Measurements from ENCODE around the gene DIAPH3.
"Not testable (repeated sequence)": the region's sequence is repeated elsewhere in the genome, so short reads cannot be mapped to it uniquely, and the experiment has no call there.

Gene DIAPH3, protein sequence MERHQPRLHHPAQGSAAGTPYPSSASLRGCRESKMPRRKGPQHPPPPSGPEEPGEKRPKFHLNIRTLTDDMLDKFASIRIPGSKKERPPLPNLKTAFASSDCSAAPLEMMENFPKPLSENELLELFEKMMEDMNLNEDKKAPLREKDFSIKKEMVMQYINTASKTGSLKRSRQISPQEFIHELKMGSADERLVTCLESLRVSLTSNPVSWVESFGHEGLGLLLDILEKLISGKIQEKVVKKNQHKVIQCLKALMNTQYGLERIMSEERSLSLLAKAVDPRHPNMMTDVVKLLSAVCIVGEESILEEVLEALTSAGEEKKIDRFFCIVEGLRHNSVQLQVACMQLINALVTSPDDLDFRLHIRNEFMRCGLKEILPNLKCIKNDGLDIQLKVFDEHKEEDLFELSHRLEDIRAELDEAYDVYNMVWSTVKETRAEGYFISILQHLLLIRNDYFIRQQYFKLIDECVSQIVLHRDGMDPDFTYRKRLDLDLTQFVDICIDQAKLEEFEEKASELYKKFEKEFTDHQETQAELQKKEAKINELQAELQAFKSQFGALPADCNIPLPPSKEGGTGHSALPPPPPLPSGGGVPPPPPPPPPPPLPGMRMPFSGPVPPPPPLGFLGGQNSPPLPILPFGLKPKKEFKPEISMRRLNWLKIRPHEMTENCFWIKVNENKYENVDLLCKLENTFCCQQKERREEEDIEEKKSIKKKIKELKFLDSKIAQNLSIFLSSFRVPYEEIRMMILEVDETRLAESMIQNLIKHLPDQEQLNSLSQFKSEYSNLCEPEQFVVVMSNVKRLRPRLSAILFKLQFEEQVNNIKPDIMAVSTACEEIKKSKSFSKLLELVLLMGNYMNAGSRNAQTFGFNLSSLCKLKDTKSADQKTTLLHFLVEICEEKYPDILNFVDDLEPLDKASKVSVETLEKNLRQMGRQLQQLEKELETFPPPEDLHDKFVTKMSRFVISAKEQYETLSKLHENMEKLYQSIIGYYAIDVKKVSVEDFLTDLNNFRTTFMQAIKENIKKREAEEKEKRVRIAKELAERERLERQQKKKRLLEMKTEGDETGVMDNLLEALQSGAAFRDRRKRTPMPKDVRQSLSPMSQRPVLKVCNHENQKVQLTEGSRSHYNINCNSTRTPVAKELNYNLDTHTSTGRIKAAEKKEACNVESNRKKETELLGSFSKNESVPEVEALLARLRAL

GRCh38 chr13:60163478-60164233, at the start of gene DIAPH3:
Gene DIAPH3, minus strand, starts transcription at chr13:60163928. Its CDS starts 162 bp downstream, at chr13:60163766.
- DNase-seq (ENCODE audit: low spot score): peak; percentile 94

- DNase-seq (ENCODE audit: low spot score): no peak
Measured at GRCh38 chr13:60213236-60213744, 49.6 kb upstream of the DIAPH3 start.

- DNase-seq (ENCODE audit: low spot score): no peak
Measured at GRCh38 chr13:60211548-60211947, 47.8 kb upstream of the DIAPH3 start.

DNA sequence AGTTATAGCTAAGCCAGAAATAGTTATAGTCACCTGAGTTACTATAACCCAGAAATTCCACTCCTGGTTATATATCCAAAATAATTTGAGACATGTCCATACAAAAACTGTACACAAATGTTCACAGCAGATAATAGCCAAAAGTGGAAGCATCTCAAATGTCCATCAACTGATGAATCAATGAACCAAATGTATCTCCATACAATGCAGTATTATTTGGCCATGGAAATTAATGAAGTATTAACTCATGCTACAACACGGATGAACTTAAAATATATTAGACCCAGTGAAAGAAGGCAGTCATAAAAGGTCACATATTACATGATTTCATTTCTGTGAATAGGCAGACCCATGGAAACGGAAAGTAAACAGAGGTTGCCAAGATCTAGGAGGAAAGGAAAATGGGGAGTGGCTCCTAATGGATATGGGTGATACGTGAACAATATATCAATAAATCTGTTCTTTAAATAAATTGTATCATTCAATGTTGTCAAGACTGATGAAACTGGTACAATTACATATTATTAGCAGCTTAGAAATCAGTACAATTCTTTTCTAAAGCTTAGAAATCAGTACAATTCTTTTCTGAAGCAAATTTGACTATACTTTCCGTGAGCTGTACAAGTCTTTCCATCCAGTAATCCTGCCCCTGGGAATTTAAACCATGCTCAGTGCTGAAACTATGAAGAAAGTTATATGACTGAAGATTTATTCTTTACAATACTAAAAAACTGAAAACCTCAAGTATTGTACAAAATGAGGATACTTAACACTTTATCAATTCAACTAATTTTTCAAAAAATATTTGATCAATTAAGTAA, 47.0 kb upstream of the DIAPH3 start:
- DNase-seq (ENCODE audit: low spot score): no peak

- not testable (repeated sequence) for DNase-seq (ENCODE audit: low spot score)
Measured at GRCh38 chr13:60205499-60205898, 41.8 kb upstream of the DIAPH3 start.

DNA sequence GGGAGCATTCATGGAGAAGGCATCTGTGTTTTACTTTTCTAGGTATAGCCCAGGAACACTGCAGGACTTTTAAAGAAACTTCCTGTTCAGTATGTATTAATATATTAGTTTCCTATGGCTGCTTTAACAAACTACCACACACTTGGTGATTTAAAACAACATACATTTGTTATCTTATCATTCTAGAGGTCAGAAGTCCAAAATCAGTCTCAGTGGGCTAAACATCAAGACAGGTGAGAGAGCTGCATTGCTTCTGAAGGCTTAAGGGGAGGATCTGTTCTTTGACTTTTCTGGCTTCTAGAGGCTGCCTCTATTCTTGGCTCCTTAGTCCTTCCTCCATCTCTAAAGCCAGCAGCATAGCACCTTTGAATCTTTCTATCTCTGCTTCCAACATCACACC, 37.6 kb upstream of the DIAPH3 start:
- DNase-seq (ENCODE audit: low spot score): no peak

- not testable (repeated sequence) for DNase-seq (ENCODE audit: low spot score)
Measured at GRCh38 chr13:60195893-60196292, 32.2 kb upstream of the DIAPH3 start.

- DNase-seq (ENCODE audit: low spot score): no peak
Measured at GRCh38 chr13:60182907-60183306, 19.2 kb upstream of the DIAPH3 start.

- no peak for DNase-seq (ENCODE audit: low spot score)
Measured at GRCh38 chr13:60178327-60178726, 14.6 kb upstream of the DIAPH3 start.

DNA sequence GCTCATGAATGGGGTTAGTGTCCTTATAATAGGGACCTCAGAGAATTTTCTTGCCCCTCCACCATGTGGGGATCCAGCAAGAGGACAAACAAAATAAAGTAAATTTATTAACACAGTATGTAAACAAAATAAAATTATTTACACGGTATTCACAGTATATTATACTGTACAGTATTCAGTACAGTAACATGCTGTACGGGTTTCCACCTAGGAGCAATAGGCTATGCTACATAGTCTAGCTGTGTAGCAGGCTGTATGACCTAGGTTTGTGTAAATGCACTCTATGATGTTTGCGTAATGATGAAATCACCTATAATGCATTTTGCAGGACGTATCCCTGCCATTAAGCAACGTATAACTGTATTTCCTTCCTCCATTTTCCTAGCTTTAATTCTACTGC, 11.8 kb upstream of the DIAPH3 start:
- no peak for DNase-seq (ENCODE audit: low spot score)

DNA sequence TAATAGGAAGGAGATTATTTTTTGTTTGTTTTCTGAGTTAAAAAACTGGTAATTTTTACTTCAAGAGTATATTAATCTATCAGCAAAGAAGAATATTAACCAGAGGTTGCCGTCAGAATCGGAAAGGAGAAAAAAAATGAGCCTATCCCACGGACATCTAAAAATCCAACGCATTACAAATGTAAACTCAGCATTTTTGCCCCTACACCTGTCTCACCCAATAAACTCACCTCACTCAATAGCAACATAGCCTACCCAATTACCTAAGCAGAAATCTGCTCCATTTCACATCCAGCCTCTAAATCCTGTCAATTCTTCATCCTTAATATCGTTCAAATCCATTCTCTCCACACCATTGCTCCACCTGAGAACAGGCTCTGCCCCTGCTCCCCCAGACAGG, 10.4 kb upstream of the DIAPH3 start:
- DNase-seq (ENCODE audit: low spot score): no peak

- no peak for DNase-seq (ENCODE audit: low spot score)
Measured at GRCh38 chr13:60172111-60172510, 8.4 kb upstream of the DIAPH3 start.

- no peak for DNase-seq (ENCODE audit: low spot score)
Measured at GRCh38 chr13:60170414-60170813, 6.7 kb upstream of the DIAPH3 start.

DNA sequence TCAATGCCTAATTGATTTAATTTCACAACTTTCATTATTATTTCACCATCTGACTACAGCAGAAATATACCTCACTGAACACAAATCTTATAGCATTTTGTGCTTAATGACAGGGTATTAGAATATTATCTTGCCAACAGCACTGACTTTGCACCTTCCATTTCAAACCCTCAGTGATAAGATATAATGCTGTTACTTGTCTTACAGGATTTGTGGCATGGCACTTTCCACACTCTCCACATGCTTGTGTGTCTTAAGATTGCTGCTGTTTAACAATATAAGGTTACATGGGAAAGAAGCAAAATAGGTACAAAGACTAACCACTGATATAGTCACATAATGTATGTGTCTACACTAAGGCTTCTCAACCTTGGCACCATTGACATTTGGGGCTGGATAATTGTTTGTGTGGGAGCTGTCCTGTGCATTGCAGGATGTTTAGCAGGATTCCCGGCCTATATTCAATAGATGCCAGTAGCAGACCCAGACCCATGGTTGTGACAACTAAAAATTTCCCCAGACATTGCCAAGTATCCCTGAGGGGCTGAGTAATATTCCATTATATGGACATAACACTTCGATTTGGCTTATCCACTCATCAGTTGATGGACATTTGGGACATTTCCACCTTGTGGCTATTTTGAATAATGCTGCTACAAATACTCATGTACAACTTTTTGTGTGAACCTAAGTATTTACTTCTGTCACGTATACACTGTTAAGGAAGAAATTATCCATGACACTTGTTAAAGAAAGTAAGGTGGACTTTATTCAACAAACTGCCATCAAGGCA, 5.7 kb upstream of the DIAPH3 start:
- DNase-seq (ENCODE audit: low spot score): no peak

GRCh38 chr13:60167121-60167520, 3.4 kb upstream of the DIAPH3 start:
- no peak for DNase-seq (ENCODE audit: low spot score)

DNA sequence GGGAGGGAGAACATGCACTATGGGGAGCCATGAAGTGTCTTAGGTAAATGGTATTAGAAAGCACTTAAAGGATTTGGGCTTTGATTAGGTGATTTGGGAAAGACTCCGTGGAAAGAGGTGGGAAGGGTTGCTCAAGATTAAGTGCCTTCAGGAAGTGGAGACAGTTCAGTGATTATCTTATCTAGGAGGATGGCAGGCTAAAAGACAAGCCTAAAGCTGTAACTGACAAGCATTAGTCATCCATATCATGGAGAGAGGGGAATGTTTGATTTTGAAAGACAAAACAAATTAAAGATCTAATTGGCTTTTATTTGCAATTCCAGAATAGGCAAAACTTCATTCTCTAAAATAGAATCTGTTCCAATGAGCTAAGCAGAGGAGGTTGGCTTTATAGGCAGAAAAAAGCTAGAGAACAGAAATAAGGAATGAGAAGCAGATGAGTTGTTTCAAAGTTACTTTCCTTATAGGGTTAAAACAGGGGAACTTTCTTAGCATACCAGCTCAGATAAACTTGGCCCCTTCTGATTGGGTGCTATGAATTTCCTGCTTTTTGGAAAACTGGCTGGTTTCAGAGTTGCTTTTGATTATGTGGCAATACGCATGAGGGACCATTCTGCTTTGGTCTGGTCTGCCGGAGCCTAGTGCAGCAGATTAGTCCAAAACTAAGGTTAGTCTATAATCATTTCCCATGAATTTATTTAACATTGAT, 1.8 kb upstream of the DIAPH3 start:
- no peak for DNase-seq (ENCODE audit: low spot score)

DNA sequence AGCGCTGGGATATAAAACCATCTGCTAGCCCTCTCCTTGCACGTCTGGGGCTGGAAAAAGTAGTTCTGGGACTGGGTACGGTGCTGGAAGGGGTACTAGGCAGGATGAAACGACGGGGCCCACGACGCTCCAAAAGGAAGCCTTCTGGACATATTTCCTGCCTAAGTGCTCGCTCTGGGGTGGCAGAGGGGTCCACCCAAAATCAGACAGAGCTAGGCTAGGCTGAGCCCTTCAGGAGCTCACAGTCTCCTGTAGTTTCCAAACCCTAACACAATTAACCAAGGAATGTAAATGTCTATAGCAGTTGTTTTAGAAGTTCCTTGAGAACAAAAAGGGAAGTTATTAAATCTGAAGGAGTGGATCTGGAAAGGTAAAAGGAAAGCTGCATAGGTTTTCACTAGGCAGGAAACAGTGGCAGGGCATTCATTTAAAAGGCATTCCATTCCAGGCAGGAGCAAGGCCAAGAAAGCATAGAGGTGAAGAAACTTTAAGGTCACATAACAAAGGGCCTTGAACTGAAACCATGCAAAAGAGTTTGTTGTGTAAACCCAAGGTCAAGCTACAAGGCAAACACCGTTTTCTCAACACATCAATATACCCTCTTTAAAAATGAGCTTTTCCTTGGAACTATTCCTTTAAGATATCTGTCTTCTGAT, 634 bp upstream of the DIAPH3 start:
- peak; percentile 4 for DNase-seq (ENCODE audit: low spot score)

DNA sequence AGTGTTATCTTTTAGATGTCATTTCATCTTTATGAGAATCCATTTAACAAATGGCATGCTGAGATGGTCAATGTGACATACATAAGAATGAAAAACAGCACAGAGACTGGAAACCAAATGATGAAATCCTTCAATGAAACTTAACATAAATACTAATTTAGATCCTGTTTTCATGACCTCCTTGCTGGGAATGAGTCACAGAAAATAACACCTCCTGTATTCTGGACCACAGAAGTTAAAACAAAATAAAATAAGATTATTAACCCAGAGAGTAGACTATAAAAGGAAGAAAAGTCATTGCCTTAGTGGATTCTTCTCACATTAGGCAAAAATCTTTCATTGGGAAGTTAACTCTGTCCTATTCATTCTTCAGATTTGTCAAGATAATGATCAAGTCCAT, 1.6 kb downstream of the DIAPH3 start:
- DNase-seq (ENCODE audit: low spot score): no peak
